ENCODE data around the gene CCDC183.

GRCh38 chr9:136762221-136762691, 33.9 kb upstream of the CCDC183 start:
- TF ChIP-seq TAF1 (IDR thresholded peaks at IDR 0.05; ENCODE audit: borderline replicate concordance, low read depth, low read length) (no peak), POLR2AphosphoS5 (IDR thresholded peaks at IDR 0.05; ENCODE audit: low read depth, low read length) (no peak)

All from GM12892 (cell line).